HepG2 (cell line): ENCODE measurements around the gene VAMP4. TPM values are rescaled to one million over a fixed set of nuclear protein-coding genes. Genes with fewer than 3 reads are reported as not detected.

Source experiments
- ATAC-seq: fragments of 200-7000 bp; cut with Tn5 transposase; 3 replicates; pipeline ENCODE4 v1.9.1; 2020; ENCODE audit warnings: mild to moderate bottlenecking, moderate library complexity
- BruUV-seq: library from RNA; stranded (reverse); fragments of 400-500 nt; replicated peaks from 2 replicates; lab custom pipeline; 2021; lab: Mats Ljungman, UMichigan
- CTCF ChIA-PET: fragments of 300-600 bp; formaldehyde crosslinking; extraction: SDS; loops from one replicate; lab custom pipeline; 2021; ENCODE audit warnings: low total read pairs, inconsistent platforms, low intra/inter-chr PET ratio; lab: Yijun Ruan, JAX
- POLR2A ChIA-PET: fragments of 350-600 bp; sonication (Branson Sonifier 250); formaldehyde crosslinking; loops from one replicate; lab custom pipeline; 2020; ENCODE audit warnings: antibody characterized with exemption, inconsistent platforms; lab: Yijun Ruan, JAX
- DNase-seq: peaks from one replicate; pipeline ENCODE4 v3.0.0-alpha.2; 2015; ENCODE audit warnings: low spot score
- FAIRE-seq: peaks from 3 replicates; lab custom pipeline; 2011; peaks lifted over from hg19 to GRCh38; lab: Jason Lieb, UNC
- H2AFZ ChIP-seq: one replicate; pipeline ENCODE4 v1.6.1; 2011; ENCODE audit warnings: low read length, inconsistent platforms
- H3K27ac ChIP-seq: fragments of 300-600 bp; 3 replicates; pipeline ENCODE4 v1.8.0; 2011; ENCODE audit warnings: mixed run types, mild to moderate bottlenecking, mixed read lengths, low read length, inconsistent platforms; ENCODE audit not compliant: insufficient read depth; ENCODE audit errors: extremely low read length
- H3K27me3 ChIP-seq, 2 experiments: fragments of 200-600 bp in 1 of 2; 2 replicates in 1 of 2; 3 replicates in 1 of 2; pipeline versions ENCODE4 v1.6.0 to v1.8.0; 2011; ENCODE audit warnings: low read length in 2 of 2, mild to moderate bottlenecking in 2 of 2, moderate library complexity in 2 of 2, inconsistent platforms in 1 of 2; ENCODE audit not compliant: insufficient read depth in 2 of 2, control insufficient read depth in 1 of 2
- H3K36me3 ChIP-seq, 2 experiments: fragments of 200-600 bp in 1 of 2; replicated peaks in 1 of 2; 2 replicates in 1 of 2; 3 replicates in 1 of 2; pipeline versions ENCODE4 v1.5.1 to v1.8.0; 2011; ENCODE audit warnings: low read length in 2 of 2, inconsistent platforms in 1 of 2; ENCODE audit not compliant: insufficient read depth in 2 of 2, control insufficient read depth in 1 of 2
- H3K4me1 ChIP-seq: 2 replicates; pipeline ENCODE4 v1.5.1; 2012; ENCODE audit warnings: low read length, inconsistent platforms; ENCODE audit not compliant: insufficient read depth
- H3K4me2 ChIP-seq: 2 replicates; pipeline ENCODE4 v1.6.0; 2011; ENCODE audit warnings: low read depth, low read length, inconsistent platforms
- H3K4me3 ChIP-seq, 3 experiments: fragments of 200-600 bp in 1 of 3; sonication (generic), shearing (Covaris generic) in 1 of 3; replicated peaks in 1 of 3; 2 replicates each; pipeline ENCODE4 v1.5.1; 2011 to 2016; ENCODE audit warnings: low read length in 3 of 3, inconsistent platforms in 2 of 3, low read depth in 2 of 3, mild to moderate bottlenecking in 2 of 3, control low read depth in 1 of 3, mixed read lengths in 1 of 3; ENCODE audit not compliant: insufficient read depth in 1 of 3
- H3K79me2 ChIP-seq: one replicate; pipeline ENCODE4 v1.6.1; 2011; ENCODE audit warnings: low read length, inconsistent platforms; ENCODE audit not compliant: insufficient read depth
- H3K9ac ChIP-seq: 2 replicates; pipeline ENCODE4 v1.6.0; 2011; ENCODE audit warnings: mild to moderate bottlenecking, low read depth, low read length, inconsistent platforms; ENCODE audit not compliant: insufficient read depth
- H3K9me3 ChIP-seq: 2 replicates; pipeline ENCODE4 v1.5.1; 2012; ENCODE audit warnings: mild to moderate bottlenecking, low read length
- H4K20me1 ChIP-seq: 2 replicates; pipeline ENCODE4 v1.6.0; 2011; ENCODE audit warnings: inconsistent platforms, mild to moderate bottlenecking, low read length, moderate library complexity; ENCODE audit not compliant: insufficient read depth
- CCDC6 ChIP-seq: sonication (generic); formaldehyde crosslinking; IDR thresholded peaks from 2 replicates; pipeline ENCODE4 v1.8.1; 2022; ENCODE audit warnings: mild to moderate bottlenecking, missing genetic modification reagents, moderate library complexity
- CENPBD1 ChIP-seq: sonication (generic); formaldehyde crosslinking; IDR thresholded peaks from 2 replicates; pipeline ENCODE4 v1.8.0; 2022; ENCODE audit warnings: missing genetic modification reagents, low read depth, mild to moderate bottlenecking, borderline replicate concordance
- CERS6 ChIP-seq: sonication (generic); formaldehyde crosslinking; IDR thresholded peaks from 2 replicates; pipeline ENCODE4 v1.5.0; 2020; ENCODE audit warnings: missing genetic modification reagents
- HMG20A ChIP-seq: IDR thresholded peaks from 2 replicates; pipeline ENCODE4 v1.6.1; 2016; ENCODE audit warnings: borderline replicate concordance
- MAF1 ChIP-seq: sonication (generic); formaldehyde crosslinking; IDR thresholded peaks from 2 replicates; pipeline ENCODE4 v1.5.0; 2020; ENCODE audit warnings: missing genetic modification reagents, borderline replicate concordance
- ZBTB49 ChIP-seq: sonication (generic); formaldehyde crosslinking; IDR thresholded peaks from 2 replicates; pipeline ENCODE4 v1.4.0; 2020; ENCODE audit warnings: missing genetic modification reagents, borderline replicate concordance
- ZIK1 ChIP-seq: sonication (generic); formaldehyde crosslinking; IDR thresholded peaks from 2 replicates; pipeline ENCODE4 v1.5.0; 2020; ENCODE audit warnings: mild to moderate bottlenecking, low read depth, missing genetic modification reagents, borderline replicate concordance
- ZKSCAN5 ChIP-seq: sonication (generic); formaldehyde crosslinking; IDR thresholded peaks from 2 replicates; pipeline ENCODE4 v1.5.1; 2020; ENCODE audit warnings: mild to moderate bottlenecking, missing genetic modification reagents
- ZNF121 ChIP-seq: sonication (generic); formaldehyde crosslinking; IDR thresholded peaks from 2 replicates; pipeline ENCODE4 v1.5.0; 2020; ENCODE audit warnings: mild to moderate bottlenecking, missing genetic modification reagents
- ZNF33A ChIP-seq: sonication (generic); formaldehyde crosslinking; IDR thresholded peaks from 2 replicates; pipeline ENCODE4 v1.5.1; 2020; ENCODE audit warnings: missing genetic modification reagents, mild to moderate bottlenecking, moderate library complexity, borderline replicate concordance
- ZNF383 ChIP-seq: sonication (generic); formaldehyde crosslinking; IDR thresholded peaks from 2 replicates; pipeline ENCODE4 v1.4.0; 2020; ENCODE audit warnings: missing genetic modification reagents, mild to moderate bottlenecking, borderline replicate concordance
- ZNF484 ChIP-seq: sonication (generic); formaldehyde crosslinking; IDR thresholded peaks from 2 replicates; pipeline ENCODE4 v1.5.1; 2020; ENCODE audit warnings: mild to moderate bottlenecking, low read depth, missing genetic modification reagents, borderline replicate concordance
- ZNF577 ChIP-seq: sonication (generic); formaldehyde crosslinking; IDR thresholded peaks from 2 replicates; pipeline ENCODE4 v1.4.0; 2020; ENCODE audit warnings: mild to moderate bottlenecking, low read depth, missing genetic modification reagents, borderline replicate concordance
- ZNF749 ChIP-seq: sonication (generic); formaldehyde crosslinking; IDR thresholded peaks from 2 replicates; pipeline ENCODE4 v1.8.0; 2022; ENCODE audit warnings: mild to moderate bottlenecking, missing genetic modification reagents, moderate library complexity, borderline replicate concordance
- WGBS: methylation state at CpG from one replicate; pipeline ENCODE4 v1.1.6; 2017; ENCODE audit warnings: low lambda C conversion rate; 5-methylcytosine and 5-hydroxymethylcytosine counted together
- in situ Hi-C: cut with HindIII; loops from 2 replicates; pipeline ENCODE4 v1.10.0; 2017; ENCODE audit warnings: low pct_unique_long_range_greater_than_20kb; ENCODE audit not compliant: extremely low pct_ligation_motif_present
- intact Hi-C: fragments of 100-400 bp; cut with micrococcal nuclease; formaldehyde crosslinking; loops from one replicate; pipeline ENCODE4 v1.10.0; 2022; ENCODE audit not compliant: unreplicated experiment
- polyA plus RNA-seq, 8 experiments: library from polyadenylated mRNA; depleted of rRNA in 3 of 8; stranded (reverse) in 7 of 8; unstranded in 1 of 8; fragments of >200 nt; fragmentation: Illumina TruSeq in 4 of 8; extraction: Trizol in 4 of 8; gene quantifications; 2 replicates each; pipeline versions ENCODE4 v1.2.1 to v1.2.3, GENCODE V29; 2011 to 2016; ENCODE audit warnings: low read depth in 4 of 8, missing spikeins in 1 of 8, mixed read lengths in 1 of 8; ENCODE audit not compliant: insufficient read depth in 1 of 8
- total RNA-seq, 5 experiments: library from RNA; depleted of rRNA; stranded (reverse); fragments of >200 nt; fragmentation: Illumina TruSeq; extraction: Trizol; gene quantifications; 2 replicates each; pipeline ENCODE4 v1.2.3, GENCODE V29; 2016; ENCODE audit warnings: low read depth in 1 of 5

VAMP4 gene
- total and polyA plus RNA-seq, 2 of the 13 experiments (the other 11 are each of a cell fraction or from before 2014, with no cell fraction given): 1.4 to 2.0 TPM

- Histone ChIP-seq H3K9ac (no peak overlapping the region), H2AFZ (no peak overlapping the region), H4K20me1 (no peaks in the 10 kb centered on the region), H3K36me3 (peaks cover 33 to 91% of the 10 kb centered on the region in 2 experiments)
- DNase-seq: no peak
- WGBS: 93% methylated on average over 5 of the region's 5 CpGs
- BruUV-seq: no TSS peak
- TF ChIP-seq ZKSCAN5 (no peak), HMG20A (no peak), ZBTB49 (no peak), ZNF484 (CRISPR knock-in tag) (no peak), CERS6 (CRISPR knock-in tag) (no peak), CENPBD1 (CRISPR knock-in tag) (no peak), ZNF33A (no peak), CCDC6 (CRISPR knock-in tag) (no peak), ZNF577 (CRISPR knock-in tag) (no peak), ZNF121 (no peak), ZNF383 (no peak), ZIK1 (CRISPR knock-in tag) (no peak), MAF1 (CRISPR knock-in tag) (no peak), ZNF749 (CRISPR knock-in tag) (no peak)
- TF ChIP-seq, all 625 proteins: peak for 0
- Histone ChIP-seq H3K4me1 (peaks cover 12% of the 10 kb centered on the region; the same call in 1 of the 2 replicates), H3K79me2 (peaks cover 6% of the 10 kb centered on the region), H3K27me3 (no peaks in the 10 kb centered on the region), H3K9me3 (no peaks in the 10 kb centered on the region), H3K27ac (no peak overlapping the region), H3K4me3 (no peak overlapping the region), H3K4me2 (no peak overlapping the region)
- FAIRE-seq: no peak
- ATAC-seq: no peak
- intact Hi-C loops: loop anchor here (10.0 kb wide), 1 partner anchor 144 kb away; no protein-coding TSS in a partner anchor
- CTCF ChIA-PET: no interaction called here
- in situ Hi-C loops: no loop called here
- POLR2A ChIA-PET: no interaction called here
These were observed 46.8 kb upstream of the VAMP4 start for GRCh38 chr1:171788696-171789095.
